ENCODE data around the gene HDAC3. TPM values are rescaled to one million over a fixed set of nuclear protein-coding genes. Genes with fewer than 3 reads are reported as not detected.
A peak's percentile ranks its signal among the peaks of the same experiment; 100 is the strongest.

Gene HDAC3
- total RNA-seq, 2 experiments from 2014 or later: 65.2 to 71.5 TPM

- intact Hi-C loops (cut with micrococcal nuclease): loop anchor here (1.0 kb wide), 1 partner anchor 10 kb away; the partner anchor contains the start of gene FCHSD1
- DNase-seq: peak; percentile 35
Observed at GRCh38 chr5:141641634-141642267, 5.1 kb upstream of the HDAC3 start.

DNA sequence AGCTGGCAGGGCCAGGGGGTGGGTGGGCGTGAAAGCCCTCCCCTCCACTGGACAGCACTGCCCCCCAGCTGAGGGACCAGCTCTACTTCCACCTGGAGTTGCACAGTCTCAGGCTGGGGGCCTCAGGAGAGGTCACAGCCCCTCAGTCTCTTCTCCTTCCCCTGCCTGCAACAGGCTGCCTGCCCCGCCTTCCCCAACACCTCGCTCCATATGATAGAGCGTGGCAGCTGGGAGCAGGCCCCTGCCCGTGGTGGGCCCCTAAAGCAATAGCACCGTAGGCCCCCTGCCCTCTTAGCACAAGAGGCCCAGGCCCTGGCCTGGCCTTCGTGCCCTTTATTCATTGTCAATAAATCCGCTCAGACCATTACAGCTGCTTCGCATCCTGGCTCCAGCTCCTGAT lies 4.0 kb upstream of the HDAC3 start:
- no peak for DNase-seq
- ChIA-PET POLR2A (interaction anchor here (2.8 kb wide), 1 partner anchor 10 kb away, joined by 11 read pairs; the partner anchor contains the start of gene FCHSD1), CTCF (interaction anchor here (1.1 to 3.8 kb wide), 4 partner anchors 43 to 83 kb away, joined by 4 to 44 read pairs (median 5); no protein-coding TSS in a partner anchor)
- Mint-ChIP-seq H3K4me1 (ENCODE audit: low read depth) (peaks cover 34% of the 10 kb centered on the region), H3K9me3 (no peaks in the 10 kb centered on the region), H3K27me3 (no peaks in the 10 kb centered on the region), H3K27ac (no peak overlapping the region), H3K4me3 (no peak overlapping the region), H3K36me3 (peaks cover 13% of the 10 kb centered on the region)
- intact Hi-C loops (cut with micrococcal nuclease): no loop called here

More at GRCh38 chr5:141641634-141642267, 5.1 kb upstream of the HDAC3 start:
- CTCF ChIA-PET: interaction anchor here (0.6 to 3.8 kb wide), 13 partner anchors 8 to 326 kb away, joined by 3 to 44 read pairs (median 5); partner anchors contain the start of genes DIAPH1 and FCHSD1
- H3K4me3 Mint-ChIP-seq: no peak overlapping the region
- POLR2A ChIA-PET: interaction anchor here (2.8 kb wide), 1 partner anchor 9 kb away, joined by 11 read pairs; the partner anchor contains the start of gene FCHSD1
- H3K36me3 Mint-ChIP-seq: peaks cover 17% of the 10 kb centered on the region
- no peaks in the 10 kb centered on the region for H3K9me3 Mint-ChIP-seq
- peak overlapping the region; percentile 40 for H3K27ac Mint-ChIP-seq
- no peaks in the 10 kb centered on the region for H3K27me3 Mint-ChIP-seq
- peaks cover 29% of the 10 kb centered on the region for H3K4me1 Mint-ChIP-seq (ENCODE audit: low read depth)

DNA sequence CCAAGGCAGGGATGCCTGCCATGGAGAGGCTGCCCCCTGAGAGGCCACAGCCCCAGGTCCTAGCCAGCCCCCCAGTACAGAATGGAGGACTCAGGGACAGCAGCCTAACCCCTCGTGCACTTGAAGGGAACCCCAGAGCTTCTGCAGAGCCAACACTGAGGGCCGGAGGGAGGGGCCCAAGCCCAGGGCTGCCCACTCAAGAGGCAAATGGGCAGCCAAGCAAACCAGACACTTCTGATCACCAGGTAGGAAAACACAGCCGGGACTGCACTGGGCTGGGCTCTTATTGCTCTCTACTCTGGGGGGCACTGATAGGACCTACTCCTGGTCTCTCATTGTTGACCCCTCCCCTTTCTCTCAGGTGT lies 3.4 kb upstream of the HDAC3 start:
- ChIA-PET POLR2A (no interaction called here), CTCF (interaction anchor here (0.8 to 1.1 kb wide), 2 partner anchors 47 to 76 kb away, joined by 3 to 4 read pairs; no protein-coding TSS in a partner anchor)
- H3K27me3 Mint-ChIP-seq: no peaks in the 10 kb centered on the region
- peaks cover 12% of the 10 kb centered on the region for H3K36me3 Mint-ChIP-seq
- H3K27ac Mint-ChIP-seq: no peak overlapping the region
- peaks cover 41% of the 10 kb centered on the region for H3K4me1 Mint-ChIP-seq (ENCODE audit: low read depth)
- no peak for DNase-seq
- intact Hi-C loops (cut with micrococcal nuclease): no loop called here
- no peak overlapping the region for H3K4me3 Mint-ChIP-seq
- no peaks in the 10 kb centered on the region for H3K9me3 Mint-ChIP-seq

DNA sequence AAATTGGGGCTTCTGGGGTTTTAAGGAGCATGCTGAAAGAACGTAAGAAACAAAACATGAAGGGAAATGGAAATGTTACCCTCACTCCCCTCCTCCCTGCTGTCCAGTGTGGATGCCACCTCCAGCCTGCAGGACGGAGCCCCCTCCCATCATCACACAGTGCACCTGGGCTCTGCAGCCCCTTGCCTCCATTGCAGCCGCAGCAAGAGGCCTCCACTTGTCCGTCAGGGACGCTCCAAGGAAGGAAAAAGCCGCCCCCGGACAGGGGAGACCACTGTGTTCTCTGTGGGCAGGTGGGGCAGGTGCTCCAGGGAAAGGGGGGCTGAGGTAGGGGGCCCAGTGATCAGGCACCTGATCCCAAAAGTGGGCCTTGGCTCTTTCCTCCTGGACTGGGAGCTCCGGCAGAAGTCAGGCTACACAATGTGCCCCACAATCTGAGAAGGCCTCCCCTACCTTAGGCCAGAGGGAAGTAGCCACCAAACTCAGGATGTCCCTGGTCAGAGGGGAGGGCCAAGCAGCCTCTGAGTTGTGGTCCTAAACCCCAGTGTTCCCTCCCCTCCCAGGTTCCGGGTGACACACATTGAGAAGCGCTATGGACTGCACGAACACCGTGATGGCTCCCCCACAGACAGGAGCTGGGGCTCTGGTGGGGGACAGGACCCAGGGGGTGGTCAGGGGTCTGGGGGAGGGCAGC lies 2.9 kb upstream of the HDAC3 start:
- DNase-seq: no peak
- ChIA-PET POLR2A (interaction anchor here (3.7 kb wide), 1 partner anchor 11 kb away, joined by 32 read pairs; the partner anchor contains the start of gene FCHSD1), CTCF (interaction anchor here (0.8 to 10.4 kb wide), 4 partner anchors 21 to 76 kb away, joined by 3 to 120 read pairs (median 44); partner anchors contain the start of gene DIAPH1)
- Mint-ChIP-seq H3K36me3 (peaks cover 9% of the 10 kb centered on the region), H3K27me3 (no peaks in the 10 kb centered on the region), H3K9me3 (no peaks in the 10 kb centered on the region), H3K4me1 (ENCODE audit: low read depth) (peaks cover 46% of the 10 kb centered on the region), H3K4me3 (no peak overlapping the region), H3K27ac (no peak overlapping the region)
- intact Hi-C loops (cut with micrococcal nuclease): no loop called here

DNA sequence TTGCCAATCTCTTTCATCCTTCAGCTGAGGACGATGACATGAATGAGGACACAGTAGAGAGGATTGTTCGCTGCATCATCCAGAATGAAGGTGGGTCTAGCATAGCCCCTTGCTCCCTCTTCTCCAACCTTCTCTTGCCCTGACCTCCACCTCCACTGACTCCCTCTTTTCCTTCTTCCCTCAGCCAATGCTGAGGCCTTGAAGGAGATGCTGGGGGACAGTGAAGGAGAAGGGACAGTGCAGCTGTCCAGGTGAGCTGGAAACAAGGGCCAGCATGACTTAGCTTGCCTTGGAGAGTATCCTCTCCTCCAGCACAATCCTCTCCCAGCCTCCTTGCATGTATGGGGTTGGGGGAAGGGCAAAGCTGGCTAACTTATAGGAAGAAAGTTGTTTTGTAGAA lies 2.1 kb upstream of the HDAC3 start:
- H3K4me1 Mint-ChIP-seq (ENCODE audit: low read depth): peaks cover 52% of the 10 kb centered on the region
- DNase-seq: no peak
- no peaks in the 10 kb centered on the region for H3K27me3 Mint-ChIP-seq
- H3K27ac Mint-ChIP-seq: peak overlapping the region; percentile 89
- intact Hi-C loops (cut with micrococcal nuclease): no loop called here
- no peaks in the 10 kb centered on the region for H3K9me3 Mint-ChIP-seq
- peak overlapping the region; percentile 94 for H3K4me3 Mint-ChIP-seq
- CTCF ChIA-PET: interaction anchor here (1.8 to 10.4 kb wide), 5 partner anchors 21 to 75 kb away, joined by 7 to 120 read pairs (median 27); partner anchors contain the start of gene DIAPH1
- peaks cover 12% of the 10 kb centered on the region for H3K36me3 Mint-ChIP-seq
- POLR2A ChIA-PET: interaction anchor here (0.9 to 3.7 kb wide), 2 partner anchors 12 to 35 kb away, joined by 3 to 32 read pairs; partner anchors contain the start of gene FCHSD1

DNA sequence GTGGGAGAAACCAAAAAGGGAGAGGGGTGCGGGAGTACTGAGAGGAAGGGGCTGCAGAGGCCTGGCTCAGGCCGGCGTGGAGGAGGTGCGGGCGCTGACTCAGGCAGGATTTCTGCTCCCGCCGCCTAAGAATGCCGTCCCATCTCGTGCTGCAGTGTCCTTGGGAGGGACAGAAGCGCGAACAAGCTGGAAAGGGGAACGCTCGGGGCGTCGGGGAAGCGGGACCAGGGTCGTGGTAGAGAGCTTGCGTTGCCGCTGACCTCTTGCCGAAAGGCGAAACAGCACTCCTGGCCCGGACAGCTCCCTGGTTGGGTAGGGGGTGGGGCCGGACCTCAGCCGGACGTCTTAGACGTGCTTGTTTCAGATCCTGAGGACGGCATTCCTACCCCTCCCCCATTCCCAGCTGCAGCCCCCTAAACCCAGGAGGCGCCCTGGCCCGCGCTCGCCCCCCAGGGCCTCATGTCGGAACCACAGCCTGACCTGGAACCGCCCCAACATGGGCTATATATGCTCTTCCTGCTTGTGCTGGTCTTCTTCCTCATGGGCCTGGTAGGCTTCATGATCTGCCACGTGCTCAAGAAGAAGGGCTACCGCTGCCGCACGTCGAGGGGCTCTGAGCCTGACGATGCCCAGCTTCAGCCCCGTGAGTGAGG lies 1.2 kb upstream of the HDAC3 start:
- Mint-ChIP-seq H3K36me3 (peaks cover 14% of the 10 kb centered on the region), H3K9me3 (no peaks in the 10 kb centered on the region), H3K27ac (peak overlapping the region; percentile 89), H3K4me3 (peak overlapping the region; percentile 94), H3K4me1 (ENCODE audit: low read depth) (peaks cover 54% of the 10 kb centered on the region), H3K27me3 (no peaks in the 10 kb centered on the region)
- ChIA-PET CTCF (interaction anchor here (1.0 to 10.4 kb wide), 13 partner anchors 12 to 80 kb away, joined by 3 to 120 read pairs (median 8); partner anchors contain the start of genes DIAPH1 and FCHSD1), POLR2A (interaction anchor here (0.7 to 5.1 kb wide), 8 partner anchors 9 to 46 kb away, joined by 3 to 44 read pairs (median 6); partner anchors contain the start of genes DIAPH1 and FCHSD1)
- DNase-seq: peak; percentile 72
- intact Hi-C loops (cut with micrococcal nuclease): loop anchor here (2.0 kb wide), 1 partner anchor 45 kb away; no protein-coding TSS in a partner anchor

GRCh38 chr5:141637123-141637766 lies 596 bp upstream of the HDAC3 start:
- H3K4me1 Mint-ChIP-seq (ENCODE audit: low read depth): peaks cover 54% of the 10 kb centered on the region

GRCh38 chr5:141636106-141636412 lies 590 bp downstream of the HDAC3 start:
- Mint-ChIP-seq H3K4me3 (peak overlapping the region; percentile 94), H3K27me3 (no peaks in the 10 kb centered on the region), H3K4me1 (ENCODE audit: low read depth) (peaks cover 42% of the 10 kb centered on the region), H3K36me3 (peaks cover 14% of the 10 kb centered on the region), H3K9me3 (no peaks in the 10 kb centered on the region), H3K27ac (peak overlapping the region; percentile 66)
- intact Hi-C loops (cut with micrococcal nuclease): loop anchor here (1.0 to 2.0 kb wide), 4 partner anchors 15 to 43 kb away; partner anchors contain the start of gene FCHSD1
- ChIA-PET POLR2A (interaction anchor here (1.1 to 5.1 kb wide), 11 partner anchors 11 to 366 kb away, joined by 3 to 44 read pairs (median 8); partner anchors contain the start of genes DIAPH1 and FCHSD1), CTCF (interaction anchor here (1.0 to 10.4 kb wide), 8 partner anchors 18 to 333 kb away, joined by 3 to 120 read pairs (median 18); partner anchors contain the start of genes DIAPH1 and RNF14)
- no peak for DNase-seq

More at GRCh38 chr5:141637123-141637766, 596 bp upstream of the HDAC3 start:
- H3K9me3 Mint-ChIP-seq: no peaks in the 10 kb centered on the region
- no peaks in the 10 kb centered on the region for H3K27me3 Mint-ChIP-seq
- H3K27ac Mint-ChIP-seq: peak overlapping the region; percentile 80
- ChIA-PET CTCF (interaction anchor here (1.0 to 10.4 kb wide), 14 partner anchors 12 to 324 kb away, joined by 3 to 120 read pairs (median 8); partner anchors contain the start of genes DIAPH1 and FCHSD1), POLR2A (interaction anchor here (0.7 to 5.1 kb wide), 15 partner anchors 8 to 364 kb away, joined by 3 to 44 read pairs (median 4); partner anchors contain the start of genes DIAPH1, FCHSD1 and RNF14)
- peak overlapping the region; percentile 94 for H3K4me3 Mint-ChIP-seq
- H3K36me3 Mint-ChIP-seq: peaks cover 17% of the 10 kb centered on the region
- intact Hi-C loops (cut with micrococcal nuclease): loop anchor here (2.0 kb wide), 1 partner anchor 44 kb away; no protein-coding TSS in a partner anchor
- DNase-seq: peak; percentile 59

DNA sequence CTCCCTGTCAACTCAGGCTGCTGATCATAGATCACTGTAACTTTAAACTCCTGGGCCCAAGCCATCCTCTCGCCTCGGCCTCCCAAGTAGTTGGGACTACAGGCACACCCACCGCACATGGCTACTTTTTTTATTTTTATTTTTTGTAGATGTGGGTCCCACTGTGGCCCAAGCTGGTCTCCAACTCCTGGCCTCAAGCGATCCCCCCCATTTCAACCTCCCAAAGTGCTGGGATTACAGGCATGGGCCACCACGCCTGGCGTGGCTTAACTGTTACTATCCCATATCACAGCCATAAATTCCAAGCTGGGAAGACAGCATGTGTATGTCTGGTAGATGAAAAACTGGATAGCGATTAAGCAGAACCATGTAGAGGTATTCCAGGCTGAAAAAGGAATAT lies 1.0 kb downstream of the HDAC3 start:
- Mint-ChIP-seq H3K4me1 (ENCODE audit: low read depth) (peaks cover 38% of the 10 kb centered on the region), H3K4me3 (peak overlapping the region; percentile 94), H3K27ac (no peak overlapping the region), H3K27me3 (no peaks in the 10 kb centered on the region), H3K9me3 (no peaks in the 10 kb centered on the region), H3K36me3 (peaks cover 12% of the 10 kb centered on the region)
- no peak for DNase-seq
- ChIA-PET CTCF (interaction anchor here (1.0 to 10.4 kb wide), 7 partner anchors 18 to 333 kb away, joined by 3 to 120 read pairs (median 27); partner anchors contain the start of genes DIAPH1 and RNF14), POLR2A (interaction anchor here (1.1 to 5.1 kb wide), 7 partner anchors 10 to 43 kb away, joined by 3 to 44 read pairs (median 10); partner anchors contain the start of genes DIAPH1 and FCHSD1)
- intact Hi-C loops (cut with micrococcal nuclease): loop anchor here (1.0 to 2.0 kb wide), 4 partner anchors 16 to 43 kb away; partner anchors contain the start of gene FCHSD1

GRCh38 chr5:141634720-141635119 lies 1.9 kb downstream of the HDAC3 start:
- intact Hi-C loops (cut with micrococcal nuclease): no loop called here
- POLR2A ChIA-PET: interaction anchor here (2.4 to 5.1 kb wide), 2 partner anchors 13 to 17 kb away, joined by 8 to 44 read pairs; partner anchors contain the start of gene DIAPH1

More at GRCh38 chr5:141634720-141635119, 1.9 kb downstream of the HDAC3 start:
- no peaks in the 10 kb centered on the region for H3K27me3 Mint-ChIP-seq
- no peaks in the 10 kb centered on the region for H3K9me3 Mint-ChIP-seq
- CTCF ChIA-PET: interaction anchor here (1.1 to 10.4 kb wide), 5 partner anchors 17 to 71 kb away, joined by 3 to 120 read pairs (median 30); partner anchors contain the start of gene DIAPH1
- no peak overlapping the region for H3K27ac Mint-ChIP-seq
- no peak overlapping the region for H3K4me3 Mint-ChIP-seq
- H3K36me3 Mint-ChIP-seq: peaks cover 14% of the 10 kb centered on the region
- peaks cover 38% of the 10 kb centered on the region for H3K4me1 Mint-ChIP-seq (ENCODE audit: low read depth)
- no peak for DNase-seq

All from activated CD4-positive, alpha-beta memory T cell treated with anti-CD3 and anti-CD28 coated beads for 36 hours (primary cell).